ENCODE data around the gene SEC61A2.

SEC61A2 gene

GRCh38 chr10:12186323-12186722 lies 56.8 kb downstream of the SEC61A2 start:
- H3K4me1 ChIP-seq (ENCODE audit: control insufficient read depth in 1 of 2, insufficient read depth in 2 of 2, low read length in 2 of 2), result peaks cover 0 to 5% of the 10 kb centered on the region in 2 donors
- no peak overlapping the region for H3K27ac ChIP-seq (ENCODE audit: low read length)
- no peak overlapping the region for H3K4me3 ChIP-seq (ENCODE audit: low read depth in 1 of 2, low read length in 2 of 2)
- H3K9me3 ChIP-seq (ENCODE audit: control insufficient read depth in 1 of 2, low read length in 2 of 2), result no peaks in the 10 kb centered on the region
- H3K27me3 ChIP-seq (ENCODE audit: low read depth, low read length), result no peaks in the 10 kb centered on the region
- H3K36me3 ChIP-seq (ENCODE audit: control insufficient read depth in 1 of 2, insufficient read depth in 2 of 2, low read length in 2 of 2), result peaks cover 19 to 29% of the 10 kb centered on the region in 2 donors

GRCh38 chr10:12187321-12187905 lies 57.9 kb downstream of the SEC61A2 start:
- no peak overlapping the region for H3K4me3 ChIP-seq (ENCODE audit: low read depth in 1 of 2, low read length in 2 of 2)
- peaks cover 19 to 26% of the 10 kb centered on the region in 2 donors for H3K36me3 ChIP-seq (ENCODE audit: control insufficient read depth in 1 of 2, insufficient read depth in 2 of 2, low read length in 2 of 2)
- peaks cover 0 to 5% of the 10 kb centered on the region in 2 donors for H3K4me1 ChIP-seq (ENCODE audit: control insufficient read depth in 1 of 2, insufficient read depth in 2 of 2, low read length in 2 of 2)
- no peaks in the 10 kb centered on the region for H3K27me3 ChIP-seq (ENCODE audit: low read depth, low read length)
- H3K9me3 ChIP-seq (ENCODE audit: control insufficient read depth in 1 of 2, low read length in 2 of 2), result no peaks in the 10 kb centered on the region
- no peak overlapping the region for H3K27ac ChIP-seq (ENCODE audit: low read length)

- no peak overlapping the region for H3K4me3 ChIP-seq (ENCODE audit: low read depth in 1 of 2, low read length in 2 of 2)
Observed at GRCh38 chr10:12188656-12189055, 59.2 kb downstream of the SEC61A2 start.

DNA sequence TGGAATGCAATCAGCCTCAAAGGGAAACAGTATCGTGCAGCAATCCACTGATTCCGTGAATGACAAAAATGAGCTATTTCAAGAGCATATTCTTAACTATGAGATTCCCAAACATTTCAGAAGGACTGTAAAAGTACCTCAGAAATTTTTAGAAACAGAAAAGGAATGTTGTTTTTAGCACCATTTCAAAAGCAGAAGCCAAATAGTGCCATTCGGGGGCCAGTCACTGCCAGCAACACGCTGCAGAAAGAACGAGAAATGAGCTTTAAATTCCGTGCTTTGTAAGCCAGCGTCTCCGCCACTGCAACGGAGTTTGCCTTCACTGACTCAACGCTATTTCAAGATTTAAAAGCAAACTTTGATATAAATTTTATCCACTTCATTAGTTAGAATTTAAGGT lies 59.9 kb downstream of the SEC61A2 start:
- Histone ChIP-seq H3K27me3 (ENCODE audit: low read depth, low read length) (no peaks in the 10 kb centered on the region), H3K36me3 (ENCODE audit: control insufficient read depth in 1 of 2, insufficient read depth in 2 of 2, low read length in 2 of 2) (peaks cover 13 to 26% of the 10 kb centered on the region in 2 donors), H3K4me3 (ENCODE audit: low read depth in 1 of 2, low read length in 2 of 2) (no peak overlapping the region), H3K9me3 (ENCODE audit: control insufficient read depth in 1 of 2, low read length in 2 of 2) (no peaks in the 10 kb centered on the region), H3K27ac (ENCODE audit: low read length) (no peak overlapping the region), H3K4me1 (ENCODE audit: control insufficient read depth in 1 of 2, insufficient read depth in 2 of 2, low read length in 2 of 2) (peaks cover 8 to 9% of the 10 kb centered on the region in 2 donors)

More at GRCh38 chr10:12188656-12189055, 59.2 kb downstream of the SEC61A2 start:
- peaks cover 1 to 5% of the 10 kb centered on the region in 2 donors for H3K4me1 ChIP-seq (ENCODE audit: control insufficient read depth in 1 of 2, insufficient read depth in 2 of 2, low read length in 2 of 2)
- peaks cover 13 to 26% of the 10 kb centered on the region in 2 donors for H3K36me3 ChIP-seq (ENCODE audit: control insufficient read depth in 1 of 2, insufficient read depth in 2 of 2, low read length in 2 of 2)
- no peaks in the 10 kb centered on the region for H3K27me3 ChIP-seq (ENCODE audit: low read depth, low read length)
- no peak overlapping the region for H3K27ac ChIP-seq (ENCODE audit: low read length)
- no peaks in the 10 kb centered on the region for H3K9me3 ChIP-seq (ENCODE audit: control insufficient read depth in 1 of 2, low read length in 2 of 2)

- Histone ChIP-seq H3K9me3 (ENCODE audit: control insufficient read depth in 1 of 2, low read length in 2 of 2) (no peaks in the 10 kb centered on the region), H3K27me3 (ENCODE audit: low read depth, low read length) (no peaks in the 10 kb centered on the region), H3K36me3 (ENCODE audit: control insufficient read depth in 1 of 2, insufficient read depth in 2 of 2, low read length in 2 of 2) (peaks cover 0 to 6% of the 10 kb centered on the region in 2 donors), H3K4me1 (ENCODE audit: control insufficient read depth in 1 of 2, insufficient read depth in 2 of 2, low read length in 2 of 2) (peaks cover 11 to 13% of the 10 kb centered on the region in 2 donors), H3K27ac (ENCODE audit: low read length) (no peak overlapping the region), H3K4me3 (ENCODE audit: low read depth in 1 of 2, low read length in 2 of 2) (no peak overlapping the region)
Observed at GRCh38 chr10:12191715-12192114, 62.2 kb downstream of the SEC61A2 start.

DNA sequence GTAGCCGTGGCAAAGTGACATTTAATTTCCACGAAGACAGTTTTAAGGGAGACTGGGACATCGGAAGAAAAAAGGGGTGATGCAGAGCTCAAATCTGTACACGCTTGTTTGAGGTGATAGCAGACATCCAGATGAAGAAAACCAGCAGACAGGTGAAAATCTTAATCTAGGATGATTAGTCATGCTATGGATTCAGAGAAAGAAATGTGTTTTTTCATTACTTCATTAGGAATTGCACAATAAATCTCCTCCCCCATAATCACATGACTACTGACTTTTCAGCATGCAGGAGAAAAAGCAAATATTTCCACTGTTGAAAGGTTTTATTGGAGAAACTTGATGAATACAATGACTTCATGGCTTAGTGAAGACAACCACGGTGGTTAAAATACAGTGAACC lies 63.7 kb downstream of the SEC61A2 start:
- peaks cover 14 to 27% of the 10 kb centered on the region in 2 donors for H3K4me1 ChIP-seq (ENCODE audit: control insufficient read depth in 1 of 2, insufficient read depth in 2 of 2, low read length in 2 of 2)
- H3K36me3 ChIP-seq (ENCODE audit: control insufficient read depth in 1 of 2, insufficient read depth in 2 of 2, low read length in 2 of 2), result no peaks in the 10 kb centered on the region
- no peak overlapping the region for H3K27ac ChIP-seq (ENCODE audit: low read length)
- H3K9me3 ChIP-seq (ENCODE audit: control insufficient read depth in 1 of 2, low read length in 2 of 2), result no peaks in the 10 kb centered on the region
- no peak overlapping the region for H3K4me3 ChIP-seq (ENCODE audit: low read depth in 1 of 2, low read length in 2 of 2)
- H3K27me3 ChIP-seq (ENCODE audit: low read depth, low read length), result no peaks in the 10 kb centered on the region

- Histone ChIP-seq H3K4me1 (ENCODE audit: control insufficient read depth in 1 of 2, insufficient read depth in 2 of 2, low read length in 2 of 2) (peaks cover 15 to 30% of the 10 kb centered on the region in 2 donors), H3K27ac (ENCODE audit: low read length) (peak overlapping the region; percentile 90)
Observed at GRCh38 chr10:12194752-12195271, 65.3 kb downstream of the SEC61A2 start.

GRCh38 chr10:12195281-12195602 lies 65.8 kb downstream of the SEC61A2 start:
- Histone ChIP-seq H3K4me1 (ENCODE audit: control insufficient read depth in 1 of 2, insufficient read depth in 2 of 2, low read length in 2 of 2) (peaks cover 15 to 30% of the 10 kb centered on the region in 2 donors), H3K27me3 (ENCODE audit: low read depth, low read length) (no peaks in the 10 kb centered on the region), H3K4me3 (ENCODE audit: low read depth in 1 of 2, low read length in 2 of 2) (peak overlapping the region; percentile 83 to 100), H3K9me3 (ENCODE audit: control insufficient read depth in 1 of 2, low read length in 2 of 2) (no peaks in the 10 kb centered on the region), H3K36me3 (ENCODE audit: control insufficient read depth in 1 of 2, insufficient read depth in 2 of 2, low read length in 2 of 2) (peaks cover 0 to 11% of the 10 kb centered on the region in 2 donors), H3K27ac (ENCODE audit: low read length) (peak overlapping the region; percentile 90)

More at GRCh38 chr10:12194752-12195271, 65.3 kb downstream of the SEC61A2 start:
- H3K4me3 ChIP-seq (ENCODE audit: low read depth in 1 of 2, low read length in 2 of 2), result peak overlapping the region; percentile 83 to 100
- peaks cover 0 to 11% of the 10 kb centered on the region in 2 donors for H3K36me3 ChIP-seq (ENCODE audit: control insufficient read depth in 1 of 2, insufficient read depth in 2 of 2, low read length in 2 of 2)
- H3K9me3 ChIP-seq (ENCODE audit: control insufficient read depth in 1 of 2, low read length in 2 of 2), result no peaks in the 10 kb centered on the region
- H3K27me3 ChIP-seq (ENCODE audit: low read depth, low read length), result no peaks in the 10 kb centered on the region

- peak within 1 kb of the TSS; percentile 83 to 100 for H3K4me3 ChIP-seq (ENCODE audit: low read depth in 1 of 2, low read length in 2 of 2)
- H3K9me3 ChIP-seq (ENCODE audit: control insufficient read depth in 1 of 2, low read length in 2 of 2), result no peaks in the 10 kb centered on the region
- peaks cover 0 to 11% of the 10 kb centered on the region in 2 donors for H3K36me3 ChIP-seq (ENCODE audit: control insufficient read depth in 1 of 2, insufficient read depth in 2 of 2, low read length in 2 of 2)
- no peaks in the 10 kb centered on the region for H3K27me3 ChIP-seq (ENCODE audit: low read depth, low read length)
- H3K27ac ChIP-seq (ENCODE audit: low read length), result peak within 1 kb of the TSS; percentile 90
- H3K4me1 ChIP-seq (ENCODE audit: control insufficient read depth in 1 of 2, insufficient read depth in 2 of 2, low read length in 2 of 2), result peaks cover 15 to 30% of the 10 kb centered on the region in 2 donors
Observed at GRCh38 chr10:12195603-12196506, 66.4 kb downstream of the SEC61A2 start, which contains the start of the genes CDC123 and NUDT5. CDC123 (plus strand) TSS chr10:12196188; CDS start chr10:12196246, 58 bp downstream. NUDT5 (minus strand) TSS chr10:12195891; CDS start chr10:12186291, 9,600 bp downstream.

DNA sequence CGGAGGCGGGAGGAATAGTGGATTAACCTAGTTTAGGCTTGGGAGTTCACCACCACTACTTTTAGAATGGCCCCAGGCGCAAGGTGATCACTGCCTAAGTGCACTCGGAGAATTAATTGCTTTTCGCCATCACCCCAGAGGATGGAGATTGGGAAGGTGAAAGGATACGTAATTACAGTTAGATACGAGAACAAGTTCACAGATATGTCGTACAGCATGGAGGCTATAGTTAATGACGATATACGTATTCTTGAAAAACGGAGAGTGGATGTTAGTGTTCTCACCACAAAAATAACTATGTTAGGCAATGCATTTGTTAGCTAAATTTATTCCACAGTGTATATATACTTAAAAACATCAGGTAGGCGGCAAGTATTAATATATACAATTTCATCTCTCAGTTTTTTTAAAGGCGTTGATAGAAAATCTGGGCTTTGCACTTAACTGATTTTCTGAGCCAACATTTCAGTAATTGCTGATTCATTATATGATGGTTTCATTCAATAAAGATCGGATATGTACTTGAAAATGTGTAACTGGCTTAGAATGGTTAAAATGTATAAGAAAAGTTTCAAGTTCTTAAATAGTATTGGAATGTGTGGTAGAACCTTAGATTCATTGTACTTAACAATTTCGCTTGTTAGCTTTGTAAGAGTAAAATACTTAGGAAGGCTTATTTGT lies 67.2 kb downstream of the SEC61A2 start:
- Histone ChIP-seq H3K36me3 (ENCODE audit: control insufficient read depth in 1 of 2, insufficient read depth in 2 of 2, low read length in 2 of 2) (peaks cover 0 to 11% of the 10 kb centered on the region in 2 donors), H3K4me1 (ENCODE audit: control insufficient read depth in 1 of 2, insufficient read depth in 2 of 2, low read length in 2 of 2) (peaks cover 15 to 30% of the 10 kb centered on the region in 2 donors), H3K9me3 (ENCODE audit: control insufficient read depth in 1 of 2, low read length in 2 of 2) (no peaks in the 10 kb centered on the region), H3K27ac (ENCODE audit: low read length) (peak overlapping the region; percentile 90), H3K4me3 (ENCODE audit: low read depth in 1 of 2, low read length in 2 of 2) (peak overlapping the region; percentile 83 to 100), H3K27me3 (ENCODE audit: low read depth, low read length) (no peaks in the 10 kb centered on the region)

All from muscle layer of duodenum (tissue), 2 donors.